Stimulated activated CD4-positive, alpha-beta T cell treated with anti-CD3 and anti-CD28 coated beads, Interleukin-12 subunit alpha, Interleukin-12 subunit beta, amount 100 ng/mL, for 24 hours (primary cell): ENCODE results near the gene TDRD12.
"Not testable (repeated sequence)": the region's sequence is repeated elsewhere in the genome, so short reads cannot be mapped to it uniquely, and the experiment has no call there.

Experiments
- DNase-seq, 2 experiments: peaks; one replicate each; pipeline ENCODE4 v3.0.0-alpha.2; 2020; ENCODE audit warnings: low read depth in 2 of 2

TDRD12 gene

DNA sequence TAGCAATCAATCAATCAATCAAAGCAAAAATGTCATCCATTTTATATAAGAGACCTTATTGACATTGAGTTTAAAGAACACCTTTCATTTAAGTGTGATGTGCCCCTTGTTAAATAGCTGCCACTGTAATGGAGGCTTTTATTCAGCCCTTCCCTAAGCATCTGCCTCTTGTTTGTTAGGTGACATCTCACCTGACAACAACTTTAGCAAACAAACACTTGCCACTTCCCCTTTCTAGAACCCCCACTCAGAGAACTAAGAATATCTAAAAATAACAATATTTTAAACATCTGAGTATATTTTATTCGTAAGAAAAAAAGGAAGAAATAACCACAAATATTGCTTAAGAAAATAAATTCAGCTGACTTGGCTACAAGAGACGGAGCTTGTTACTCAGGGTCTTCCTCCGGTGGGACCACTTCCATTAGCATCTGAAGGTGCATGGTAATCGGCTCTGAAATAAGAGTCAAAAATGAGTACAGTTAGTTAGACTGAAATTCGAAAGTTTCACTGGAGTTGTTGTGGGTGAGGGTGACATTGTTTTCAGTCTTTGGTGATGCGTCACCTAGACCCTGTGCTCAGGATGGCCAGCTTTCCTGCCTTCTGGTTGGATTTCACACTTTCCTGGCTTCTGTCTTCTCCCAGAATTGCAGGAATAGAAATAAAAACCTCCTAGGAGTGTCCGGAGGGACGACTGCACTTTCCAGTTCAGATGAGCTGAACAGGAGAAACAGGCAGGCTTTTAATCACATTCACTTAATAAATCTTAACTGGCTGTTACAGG lies 110.9 kb downstream of the TDRD12 start:
- no peak for DNase-seq

DNA sequence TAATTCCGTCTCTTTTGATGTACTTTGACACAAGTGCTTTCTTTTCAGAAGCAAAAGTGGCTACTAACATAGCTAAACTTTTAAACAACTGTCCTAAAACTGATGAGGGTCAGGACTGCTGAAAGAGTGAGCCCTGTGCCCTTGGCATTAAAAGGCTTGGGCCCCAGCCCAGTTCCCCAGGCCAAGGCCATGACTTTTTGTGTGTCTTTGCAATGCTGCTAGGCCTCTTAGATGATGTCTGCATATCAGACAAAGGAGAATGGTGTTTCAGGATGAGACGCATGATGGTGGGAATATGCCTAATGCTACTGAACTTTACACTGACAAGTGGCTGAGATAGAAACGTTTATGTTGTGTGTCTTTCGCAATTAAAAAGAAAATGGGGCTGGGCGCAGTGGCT lies 112.0 kb downstream of the TDRD12 start:
- no peak for DNase-seq

DNA sequence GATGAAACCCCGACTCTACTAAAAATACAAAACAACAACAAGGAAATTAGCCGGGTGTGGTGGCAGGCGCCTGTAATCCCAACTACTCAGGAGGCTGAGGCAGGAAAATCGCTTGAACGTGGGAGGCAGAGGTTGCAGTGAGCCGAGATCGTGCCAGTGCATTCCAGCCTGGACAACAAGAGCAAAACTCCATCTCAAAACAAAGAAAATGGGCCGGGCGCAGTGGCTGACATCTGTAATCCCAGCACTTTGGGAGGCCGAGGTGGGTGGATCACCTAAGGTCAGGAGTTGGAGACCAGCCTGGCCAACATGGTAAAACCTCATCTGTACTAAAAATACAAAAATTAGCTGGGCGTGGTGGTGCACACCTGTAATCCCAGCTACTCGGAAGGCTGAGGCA lies 112.5 kb downstream of the TDRD12 start:
- not testable (repeated sequence) for DNase-seq

DNA sequence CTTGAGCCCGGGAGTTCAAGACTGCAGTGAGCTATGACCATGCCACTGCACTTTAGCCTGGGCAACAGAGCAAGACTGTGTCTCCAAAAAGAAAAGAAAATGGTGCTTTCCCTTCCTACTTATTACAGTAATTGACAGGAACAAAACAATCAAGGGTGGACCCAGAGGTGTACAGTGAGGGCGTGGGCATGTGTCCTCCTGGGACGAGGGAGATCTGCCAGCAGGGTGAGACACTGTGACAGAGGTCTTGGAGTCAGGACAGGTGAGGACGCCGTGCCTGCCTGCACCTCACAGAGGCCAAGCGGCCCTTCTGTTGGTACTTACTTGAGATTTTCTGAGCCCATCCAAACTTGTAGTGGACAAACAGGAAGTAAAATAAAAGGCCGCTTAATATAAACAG lies 113.3 kb downstream of the TDRD12 start:
- not testable (repeated sequence) for DNase-seq

DNA sequence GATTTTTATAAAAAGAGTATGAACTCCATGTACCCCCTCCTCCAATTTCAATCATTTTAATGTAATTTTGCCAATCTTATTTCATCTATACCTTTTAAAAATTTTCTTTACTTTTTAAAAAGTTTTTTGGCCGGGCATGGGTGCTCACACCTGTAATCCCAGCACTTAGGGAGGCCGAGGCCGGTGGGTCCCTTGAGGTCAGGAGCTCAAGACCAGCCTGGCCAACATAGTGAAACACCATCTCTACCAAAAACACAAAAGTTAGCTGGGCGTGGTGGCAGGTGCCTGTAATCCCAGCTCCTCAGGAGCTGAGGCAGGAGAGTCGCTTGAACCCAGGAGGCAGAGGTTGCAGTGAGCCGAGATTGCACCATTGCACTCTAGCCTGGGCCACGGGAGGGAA lies 113.8 kb downstream of the TDRD12 start:
- DNase-seq, result not testable (repeated sequence)

DNA sequence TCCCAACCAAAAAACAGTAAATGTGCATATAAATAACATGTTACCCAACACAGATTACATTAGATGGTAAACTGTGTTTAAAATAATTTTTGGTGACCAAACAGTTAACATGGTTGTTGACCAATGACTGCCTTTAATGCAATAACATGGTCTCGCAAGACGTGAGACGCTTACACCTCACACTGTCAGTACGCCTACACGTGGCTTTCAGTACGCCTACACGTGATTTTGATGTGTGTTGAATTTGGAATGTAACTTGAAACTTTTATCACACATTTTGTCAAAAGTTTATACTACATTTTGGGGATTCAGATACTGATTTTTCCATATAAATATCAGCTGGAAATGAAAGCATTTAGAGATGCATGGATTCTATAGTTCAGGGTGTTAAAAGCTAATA lies 118.0 kb downstream of the TDRD12 start:
- DNase-seq, result no peak

DNA sequence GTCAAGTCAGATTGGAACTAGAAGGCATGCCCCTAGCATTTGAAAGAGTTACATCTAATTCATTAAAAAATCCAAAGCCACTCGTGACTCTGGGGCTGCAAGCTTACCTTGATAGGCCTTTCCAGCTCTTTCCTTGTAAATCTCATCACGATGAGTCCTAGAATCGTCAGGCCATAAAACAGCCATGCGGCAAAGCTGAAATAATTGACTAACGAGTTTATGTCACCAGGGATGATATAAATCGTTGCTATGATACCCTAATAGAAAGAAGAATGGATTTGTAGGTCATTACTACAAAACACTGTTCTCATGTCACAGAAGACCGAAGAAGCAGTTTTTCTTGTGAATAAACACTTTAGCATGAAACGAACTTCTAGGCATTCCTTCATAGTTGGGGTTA lies 122.5 kb downstream of the TDRD12 start:
- no peak for DNase-seq

DNA sequence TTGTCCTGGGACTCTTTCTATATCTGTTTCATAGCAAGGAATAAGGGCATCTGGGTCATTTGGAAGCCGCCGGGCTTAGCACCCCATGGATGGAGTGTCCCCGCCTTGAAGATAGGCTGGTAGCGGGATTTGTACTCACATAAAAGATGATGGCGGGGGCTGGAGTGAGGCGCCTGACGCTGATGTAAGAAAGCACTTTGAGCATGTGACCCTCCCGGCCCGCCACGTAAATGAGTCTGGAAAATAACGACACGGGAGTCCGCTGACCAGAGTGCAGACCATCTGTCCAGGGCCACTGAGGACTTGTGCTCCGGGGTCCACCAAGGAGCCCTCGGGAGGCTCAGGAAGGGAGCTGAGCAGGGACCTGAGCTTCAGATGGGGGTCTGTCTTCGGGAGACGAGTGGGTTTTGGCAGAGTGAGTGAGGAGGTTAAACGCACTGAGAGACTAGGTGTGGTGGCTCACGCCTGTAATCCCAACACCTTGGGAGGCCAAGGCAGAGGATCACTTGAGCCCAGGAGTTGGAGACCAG lies 124.2 kb downstream of the TDRD12 start:
- DNase-seq, result no peak

DNA sequence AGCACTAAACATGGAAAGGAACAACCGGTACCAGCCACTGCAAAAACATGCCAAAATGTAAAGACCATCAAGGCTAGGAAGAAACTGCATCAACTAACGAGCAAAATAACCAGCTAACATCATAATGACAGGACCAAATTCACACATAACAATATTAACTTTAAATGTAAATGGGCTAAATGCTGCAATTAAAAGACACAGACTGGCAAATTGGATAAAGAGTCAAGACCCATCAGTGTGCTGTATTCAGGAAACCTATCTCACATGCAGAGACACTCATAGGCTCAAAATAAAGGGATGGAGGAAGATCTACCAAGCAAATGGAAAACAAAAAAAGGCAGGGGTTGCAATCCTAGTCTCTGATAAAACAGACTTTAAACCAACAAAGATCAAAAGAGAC lies 128.5 kb downstream of the TDRD12 start:
- not testable (repeated sequence) for DNase-seq

DNA sequence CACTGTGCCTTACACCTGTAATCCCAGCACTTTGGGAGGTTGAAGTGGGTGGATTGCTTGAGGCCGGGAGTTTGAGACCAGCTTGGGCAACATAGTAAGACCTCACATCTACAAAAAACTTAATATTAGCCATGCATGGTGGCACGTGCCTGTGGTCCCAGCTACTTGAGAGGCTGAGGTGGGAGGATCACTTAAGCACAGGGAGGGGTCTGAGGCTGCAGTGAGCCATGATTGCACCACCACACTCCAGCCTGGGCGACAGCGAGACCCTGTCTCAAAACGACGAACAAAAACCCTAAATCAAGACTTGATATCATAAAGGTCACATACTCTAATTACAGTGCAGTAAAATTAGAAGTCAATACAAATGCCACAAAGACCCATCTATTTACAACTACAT lies 132.6 kb downstream of the TDRD12 start:
- DNase-seq, result no peak

DNA sequence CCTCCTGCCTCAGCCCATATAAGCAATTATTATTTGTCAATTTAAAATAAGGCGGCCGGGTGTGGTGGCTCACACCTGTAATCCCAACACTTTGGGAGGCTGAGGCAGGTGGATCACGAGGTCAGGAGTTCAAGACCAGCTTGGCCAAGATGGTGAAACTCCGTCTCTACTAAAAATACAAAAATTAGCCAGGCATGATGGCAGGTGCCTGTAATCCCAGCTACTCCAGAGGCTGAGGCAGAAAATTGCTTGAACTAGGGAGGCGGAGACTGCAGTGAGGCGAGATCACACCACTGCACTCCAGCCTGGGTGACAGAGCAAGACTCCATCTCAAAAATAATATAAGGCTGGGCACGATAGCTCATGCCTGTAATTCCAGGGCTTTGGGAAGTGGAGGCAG lies 137.3 kb downstream of the TDRD12 start:
- DNase-seq, result not testable (repeated sequence)

DNA sequence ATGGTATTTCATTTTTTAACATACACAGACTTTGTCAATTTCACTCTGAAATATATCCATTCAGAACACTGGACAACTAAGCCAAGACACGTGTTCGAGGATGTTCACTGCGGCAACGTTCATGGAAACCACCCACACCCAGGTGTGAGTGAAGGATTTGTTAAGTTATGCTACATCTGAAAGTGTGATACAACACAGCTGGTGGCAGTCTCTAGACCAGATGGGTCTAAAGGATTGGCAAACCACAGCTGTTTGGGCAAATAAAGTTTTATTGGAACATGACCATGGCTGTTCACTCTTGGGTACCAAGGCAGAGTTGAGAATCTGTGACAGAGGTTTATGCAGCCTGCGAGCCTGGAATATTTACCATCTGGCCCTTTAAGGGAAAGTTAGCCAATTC lies 138.0 kb downstream of the TDRD12 start:
- DNase-seq, result no peak

DNA sequence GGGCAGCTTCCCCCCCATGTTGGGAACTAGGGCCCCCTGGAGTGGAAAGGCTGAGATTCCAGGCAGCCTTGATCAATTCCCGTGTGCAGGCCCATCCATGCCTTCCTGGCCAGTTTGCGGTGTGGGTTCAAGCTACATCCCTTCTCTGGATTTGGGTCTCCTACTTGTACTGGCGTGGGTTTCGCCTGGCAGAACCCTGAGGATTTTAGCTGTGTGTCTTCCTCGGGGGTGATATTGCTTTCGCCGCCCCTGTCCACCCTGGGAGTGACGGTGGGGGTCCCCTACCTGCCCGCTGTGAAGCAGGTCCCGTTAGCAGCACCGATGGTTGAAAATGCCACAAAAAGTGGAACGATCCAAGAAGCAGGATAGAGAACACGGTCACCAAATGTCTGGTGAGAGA lies 138.6 kb downstream of the TDRD12 start:
- DNase-seq, result no peak

DNA sequence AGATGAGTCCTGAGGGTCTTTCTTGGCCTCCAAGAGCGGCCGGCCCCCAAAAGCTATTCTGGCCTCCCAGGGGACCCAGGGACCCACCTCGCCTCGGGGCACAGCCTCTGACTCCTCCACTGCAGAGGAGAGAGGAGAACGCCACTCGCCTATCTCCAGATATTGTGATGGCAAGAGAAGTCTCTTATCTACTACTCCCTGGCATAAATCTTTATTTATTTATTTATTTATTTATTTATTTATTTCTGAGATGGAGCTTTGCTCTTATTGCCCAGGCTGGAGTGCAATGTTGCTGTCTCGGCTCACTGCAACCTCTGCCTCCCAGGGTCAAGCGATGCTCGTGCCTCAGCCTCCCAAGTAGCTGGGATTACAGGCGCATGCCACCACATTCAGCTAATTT lies 139.0 kb downstream of the TDRD12 start:
- no peak for DNase-seq

DNA sequence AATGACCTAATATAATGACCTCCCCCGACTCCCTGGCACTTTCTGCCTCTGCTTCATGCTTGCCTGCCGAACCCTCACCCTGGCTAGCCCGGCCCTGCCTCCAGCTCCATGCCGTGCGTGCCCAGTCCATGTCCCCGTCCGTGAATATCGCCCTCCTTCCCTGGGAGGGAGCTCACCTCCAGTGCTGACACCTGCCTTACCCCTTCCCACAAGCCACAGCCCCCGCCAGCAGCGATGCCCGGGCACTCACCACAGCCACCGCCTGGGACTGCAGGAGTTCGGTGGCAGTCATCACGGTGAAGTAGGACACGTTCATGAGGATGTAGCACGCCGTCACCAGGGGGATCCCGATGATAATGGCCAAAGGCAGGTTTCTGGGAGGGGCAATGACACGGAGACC lies 140.0 kb downstream of the TDRD12 start:
- DNase-seq, result no peak

DNA sequence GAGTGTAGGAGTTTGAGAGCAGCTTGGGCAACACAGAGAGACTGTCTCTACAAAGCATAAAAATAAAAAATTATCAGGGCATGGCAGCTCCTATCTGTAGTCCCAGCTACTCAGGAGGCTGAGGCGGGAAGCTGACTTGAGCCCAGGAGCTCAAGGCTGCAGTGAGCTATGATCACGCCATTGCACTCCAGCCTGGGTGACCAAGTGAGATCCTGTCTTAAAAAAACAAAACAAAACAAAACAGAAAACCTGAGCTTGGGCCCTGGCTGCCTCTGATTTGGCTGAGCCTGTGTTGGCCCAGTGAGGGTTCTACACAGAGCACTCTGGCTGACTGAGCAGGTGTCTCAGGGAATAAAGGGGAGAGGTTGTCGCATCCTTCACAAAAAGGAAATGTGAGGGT lies 142.0 kb downstream of the TDRD12 start:
- DNase-seq, result no peak

DNA sequence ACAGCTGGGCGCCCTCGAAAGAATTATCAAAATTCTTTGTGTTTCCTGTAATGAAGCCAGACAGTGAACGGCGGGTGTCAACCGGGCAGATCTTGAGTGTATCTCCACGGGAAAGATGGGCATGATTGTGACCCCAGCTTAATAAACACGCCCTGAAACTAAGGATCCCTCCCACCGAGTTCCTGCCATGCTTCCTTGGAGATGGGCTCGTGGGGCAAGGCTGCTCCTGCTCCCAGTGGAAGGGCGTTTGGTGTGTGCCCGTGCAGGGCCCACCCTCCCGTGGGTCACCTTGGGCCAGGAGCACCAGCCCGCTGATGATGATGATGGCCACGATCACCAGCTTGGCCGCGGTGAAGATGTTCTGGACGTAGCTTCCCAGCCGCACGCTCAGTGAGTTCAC lies 142.6 kb downstream of the TDRD12 start:
- no peak for DNase-seq

DNA sequence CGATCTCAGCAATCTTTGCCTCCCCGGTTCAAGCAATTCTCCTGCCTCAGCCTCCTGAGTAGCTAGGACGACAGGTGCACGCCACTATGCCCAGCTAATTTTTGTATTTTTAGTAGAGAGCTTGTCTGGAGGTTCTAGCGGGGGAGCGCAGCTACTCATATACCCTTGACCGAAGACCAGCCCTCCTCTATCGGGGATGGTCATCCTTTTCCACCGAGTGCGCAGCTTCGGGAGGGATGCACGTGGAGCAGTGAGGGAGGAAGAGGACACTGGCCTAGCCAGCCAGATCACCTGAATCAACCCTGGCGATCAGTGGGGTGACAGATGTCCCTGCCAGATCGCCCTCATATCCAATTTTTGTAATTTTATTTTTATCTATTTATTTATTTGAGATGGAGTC lies 143.2 kb downstream of the TDRD12 start:
- DNase-seq, result no peak

DNA sequence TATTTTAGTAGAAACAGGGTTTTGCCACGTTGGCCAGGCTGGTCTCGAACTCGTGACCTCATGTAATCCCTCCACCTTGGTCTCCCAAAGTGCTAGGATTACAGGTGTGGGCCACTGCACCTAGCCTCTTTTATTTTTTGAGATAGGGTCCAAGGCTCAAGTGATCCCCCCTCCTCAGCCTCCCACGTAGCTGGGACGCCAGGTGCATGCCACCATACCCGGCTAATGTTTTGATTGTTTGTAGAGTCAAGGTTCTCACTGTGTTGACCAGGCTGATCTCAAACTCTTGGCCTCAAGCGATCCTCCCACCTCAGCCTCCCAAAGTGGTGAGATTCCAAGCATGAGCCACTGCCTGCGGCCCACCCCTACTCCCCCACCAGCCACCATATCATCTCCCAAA lies 143.7 kb downstream of the TDRD12 start:
- no peak for DNase-seq

DNA sequence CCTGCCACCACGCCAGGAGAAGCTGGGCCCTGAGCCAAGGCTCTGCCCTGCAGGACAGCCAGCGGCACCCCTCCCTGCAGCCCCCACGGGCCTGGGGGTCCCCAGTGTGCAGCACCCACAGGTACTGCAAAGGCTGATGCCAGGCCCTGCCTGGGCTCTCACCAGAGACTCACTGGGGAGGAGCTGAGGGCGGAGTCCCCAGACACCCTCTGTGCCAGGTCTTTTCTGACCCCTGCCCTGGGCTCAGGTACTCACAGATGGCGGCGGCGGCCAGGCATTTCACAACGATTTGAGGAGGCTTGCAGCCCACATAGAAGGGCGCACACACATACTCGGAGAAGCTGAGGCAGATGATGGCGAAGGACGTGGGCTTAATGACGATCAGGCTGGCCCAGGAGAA lies 144.3 kb downstream of the TDRD12 start:
- no peak for DNase-seq

DNA sequence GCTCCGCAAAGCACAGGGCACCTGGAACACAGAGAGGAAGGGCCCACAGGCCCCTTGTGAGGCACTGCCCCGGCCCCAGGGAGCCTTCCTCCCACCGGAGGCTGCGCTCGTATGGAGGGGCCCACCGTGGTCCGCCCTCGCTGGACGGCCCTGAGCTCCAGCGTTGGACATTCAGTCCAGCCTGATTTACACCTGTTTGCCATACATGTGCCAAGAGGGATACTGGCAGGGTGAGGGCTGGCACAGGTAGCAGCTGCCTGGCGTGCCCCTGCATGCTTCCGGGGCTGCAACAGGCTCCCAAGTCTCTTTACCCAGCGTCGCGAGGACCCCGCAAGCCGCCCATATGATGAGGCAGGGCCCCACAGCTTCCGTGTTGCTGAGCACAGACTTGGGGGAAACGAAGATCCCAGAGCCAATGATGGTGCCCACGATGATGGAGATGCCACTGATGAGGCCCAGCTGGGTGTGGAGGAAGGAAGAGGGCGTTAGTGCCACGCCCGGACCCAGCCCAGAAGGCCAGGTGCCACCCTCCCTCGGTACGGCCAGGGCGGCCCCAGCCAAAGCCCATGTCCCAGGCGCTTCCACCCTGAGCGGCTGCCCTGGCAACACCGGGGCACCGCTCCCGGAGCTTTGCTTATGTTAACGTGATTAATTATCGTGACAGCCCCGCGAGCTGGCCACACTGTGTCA lies 144.9 kb downstream of the TDRD12 start:
- DNase-seq, result no peak

DNA sequence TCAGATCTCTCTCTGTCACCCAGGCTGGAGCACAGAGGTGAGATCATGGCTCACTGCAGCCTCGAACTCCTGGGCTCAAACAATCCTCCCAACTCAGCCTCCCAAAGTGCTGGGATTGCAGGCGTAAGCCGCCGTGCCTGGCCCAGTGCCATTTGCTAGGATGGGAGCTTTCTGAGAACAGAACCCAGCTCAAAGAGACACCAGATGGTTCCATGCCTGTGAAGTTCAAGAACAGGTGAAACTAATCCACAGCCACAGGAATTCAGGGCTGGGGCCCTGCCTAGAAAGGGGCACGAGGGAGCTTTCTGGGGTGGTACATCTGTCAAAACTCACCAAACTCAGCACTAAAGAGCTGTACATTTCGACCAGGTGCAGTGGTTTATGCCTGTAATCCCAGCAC lies 145.8 kb downstream of the TDRD12 start:
- no peak for DNase-seq

DNA sequence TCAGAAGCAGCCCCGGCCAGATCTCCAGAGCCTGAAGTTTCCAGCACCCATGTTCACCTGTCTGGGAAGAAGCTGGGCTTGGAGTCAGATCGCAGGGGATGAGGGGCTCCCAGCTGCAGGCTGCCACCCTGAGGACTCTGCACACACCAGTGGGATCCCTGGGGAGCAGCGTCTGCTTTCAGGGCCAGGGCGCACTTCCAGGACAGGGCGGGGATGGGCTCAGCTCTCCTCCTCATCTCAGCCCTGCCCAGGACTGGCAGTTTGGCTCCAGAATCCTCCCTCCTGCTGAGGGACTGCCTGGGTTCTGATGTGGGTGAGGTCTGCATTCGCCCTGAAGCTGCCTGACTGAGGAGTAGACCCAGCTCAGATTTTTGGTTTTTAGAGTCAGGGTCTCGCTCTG lies 146.5 kb downstream of the TDRD12 start:
- DNase-seq, result no peak
